Measurements from ENCODE around the gene DIRAS2. TPM values are rescaled to one million over a fixed set of nuclear protein-coding genes. Genes with fewer than 3 reads are reported as not detected.

The DIRAS2 gene
- total RNA-seq, 1 experiment from 2014 or later: 0.57 TPM

- no peak for DNase-seq (ENCODE audit: low read depth)
Measured at GRCh38 chr9:90612957-90613356, 29.7 kb downstream of the DIRAS2 start.

GRCh38 chr9:90611568-90611967, 31.1 kb downstream of the DIRAS2 start:
- DNase-seq (ENCODE audit: low read depth): no peak

- DNase-seq (ENCODE audit: low read depth): no peak
Measured at GRCh38 chr9:90611121-90611520, 31.5 kb downstream of the DIRAS2 start.

- no peak for DNase-seq (ENCODE audit: low read depth)
Measured at GRCh38 chr9:90607701-90608516, 34.7 kb downstream of the DIRAS2 start.

GRCh38 chr9:90600029-90600428, 42.6 kb downstream of the DIRAS2 start:
- no peak for DNase-seq (ENCODE audit: low read depth)

GRCh38 chr9:90598191-90598590, 44.4 kb downstream of the DIRAS2 start:
- DNase-seq (ENCODE audit: low read depth): no peak

GRCh38 chr9:90593646-90594045, 49.0 kb downstream of the DIRAS2 start:
- no peak for DNase-seq (ENCODE audit: low read depth)

GRCh38 chr9:90580576-90580975, 62.0 kb downstream of the DIRAS2 start:
- no peak for DNase-seq (ENCODE audit: low read depth)

- DNase-seq (ENCODE audit: low read depth): no peak
Measured at GRCh38 chr9:90579181-90579580, 63.4 kb downstream of the DIRAS2 start.

- no peak for DNase-seq (ENCODE audit: low read depth)
Measured at GRCh38 chr9:90578126-90578815, 64.4 kb downstream of the DIRAS2 start.

- DNase-seq (ENCODE audit: low read depth): no peak
Measured at GRCh38 chr9:90569511-90569910, 73.1 kb downstream of the DIRAS2 start.

GRCh38 chr9:90568667-90569066, 74.0 kb downstream of the DIRAS2 start:
- no peak for DNase-seq (ENCODE audit: low read depth)

GRCh38 chr9:90562229-90562628, 80.4 kb downstream of the DIRAS2 start:
- no peak for DNase-seq (ENCODE audit: low read depth)

Other genes with a start within 250 kb of the DIRAS2 start
- gene SYK, start 159.0 kb upstream of the DIRAS2 start, total RNA-seq (2014; rRNA removed; shearing (Covaris generic)): 9.4 and 10.0 TPM in 2 replicates